Right lobe of liver (tissue), 4 donors: ENCODE data around the gene TBC1D5.

Experiments
- POLR2A ChIP-seq: fragments of 450-650 bp; IDR thresholded peaks from one replicate; pipeline ENCODE4 v1.6.1; 2017; ENCODE audit warnings: antibody characterized with exemption, mild to moderate bottlenecking
- TF ChIP-seq, protein P1 (sequence below), 4 donors: fragments of 200-600 bp in 3 of 4; fragments of 450-650 bp in 1 of 4; IDR thresholded peaks; one replicate each; pipeline versions ENCODE4 v1.5.1 to v1.8.0; 2016 to 2022; ENCODE audit warnings: antibody characterized with exemption in 4 of 4, mild to moderate bottlenecking in 2 of 4
- donor health status: DM: no; HTN: no; CAD: no.
- donor health status: DM: no; HTN: no; CAD: no.
- donor health status: DM: no; HTN: yes; CAD: no.

DNA sequence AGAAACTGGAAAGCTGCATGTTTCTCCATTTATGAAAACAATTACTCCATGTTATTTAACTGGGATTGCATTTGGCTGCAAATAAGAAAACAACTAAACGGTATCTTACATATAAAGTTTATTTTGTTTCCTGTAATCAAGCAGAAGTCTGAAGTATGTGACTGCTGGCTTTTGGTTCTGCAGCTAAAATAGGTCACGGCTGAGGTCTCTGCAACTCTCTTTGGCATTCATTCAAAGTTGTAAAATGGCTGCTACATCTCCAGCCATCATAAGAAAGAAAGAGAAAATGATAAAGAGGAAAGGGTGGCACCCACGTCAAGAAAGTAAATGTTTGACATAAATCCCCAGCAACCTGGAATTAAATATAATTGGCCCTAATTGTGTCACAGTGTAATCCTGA is 406.1 kb downstream of the TBC1D5 start:
- TF ChIP-seq, protein P1, sequence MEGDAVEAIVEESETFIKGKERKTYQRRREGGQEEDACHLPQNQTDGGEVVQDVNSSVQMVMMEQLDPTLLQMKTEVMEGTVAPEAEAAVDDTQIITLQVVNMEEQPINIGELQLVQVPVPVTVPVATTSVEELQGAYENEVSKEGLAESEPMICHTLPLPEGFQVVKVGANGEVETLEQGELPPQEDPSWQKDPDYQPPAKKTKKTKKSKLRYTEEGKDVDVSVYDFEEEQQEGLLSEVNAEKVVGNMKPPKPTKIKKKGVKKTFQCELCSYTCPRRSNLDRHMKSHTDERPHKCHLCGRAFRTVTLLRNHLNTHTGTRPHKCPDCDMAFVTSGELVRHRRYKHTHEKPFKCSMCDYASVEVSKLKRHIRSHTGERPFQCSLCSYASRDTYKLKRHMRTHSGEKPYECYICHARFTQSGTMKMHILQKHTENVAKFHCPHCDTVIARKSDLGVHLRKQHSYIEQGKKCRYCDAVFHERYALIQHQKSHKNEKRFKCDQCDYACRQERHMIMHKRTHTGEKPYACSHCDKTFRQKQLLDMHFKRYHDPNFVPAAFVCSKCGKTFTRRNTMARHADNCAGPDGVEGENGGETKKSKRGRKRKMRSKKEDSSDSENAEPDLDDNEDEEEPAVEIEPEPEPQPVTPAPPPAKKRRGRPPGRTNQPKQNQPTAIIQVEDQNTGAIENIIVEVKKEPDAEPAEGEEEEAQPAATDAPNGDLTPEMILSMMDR (IDR thresholded peaks at IDR 0.05) = no peak
- no peak for TF ChIP-seq POLR2A
